ENCODE results near the gene TMX2.

The TMX2 gene

DNA sequence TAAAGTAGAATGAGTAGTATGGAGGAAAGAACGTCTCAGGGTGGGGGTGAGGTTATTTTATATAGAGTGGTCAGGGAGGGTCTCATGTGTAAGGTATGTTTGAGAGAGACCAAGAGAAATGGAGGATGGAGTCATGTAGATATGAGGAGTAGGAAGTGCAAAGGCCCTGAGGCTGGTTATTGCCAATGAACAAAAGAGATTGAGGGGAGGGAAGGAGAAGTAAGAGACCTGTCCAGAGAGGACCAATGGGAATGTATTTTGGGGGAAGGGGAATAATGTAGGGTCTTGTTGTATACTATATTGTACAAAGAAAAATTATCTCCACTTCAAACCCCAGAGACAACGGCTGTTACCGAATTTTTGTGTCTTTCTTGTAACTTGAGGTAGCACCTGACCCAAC is 59.0 kb downstream of the TMX2 start:
- no peak for DNase-seq

DNA sequence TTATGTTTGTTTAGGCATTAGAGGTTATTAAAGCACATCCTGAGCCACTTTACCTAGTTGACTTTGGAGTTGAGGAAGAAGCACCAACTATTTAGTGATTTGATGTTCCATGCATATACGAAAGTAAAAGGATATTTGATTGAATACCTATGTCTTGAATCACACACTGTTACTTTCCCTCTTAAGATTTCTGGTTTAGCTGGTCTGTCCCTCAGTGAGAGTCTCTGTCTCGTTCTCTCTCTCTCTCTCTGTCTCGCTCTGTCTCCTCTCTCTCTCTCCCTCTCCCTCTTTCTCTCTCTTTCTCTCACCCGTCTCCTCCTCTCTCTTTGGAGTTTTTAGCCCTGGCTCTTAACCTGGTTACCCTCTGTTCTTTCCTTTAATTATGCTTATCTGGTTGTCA is 60.2 kb downstream of the TMX2 start:
- DNase-seq = no peak

DNA sequence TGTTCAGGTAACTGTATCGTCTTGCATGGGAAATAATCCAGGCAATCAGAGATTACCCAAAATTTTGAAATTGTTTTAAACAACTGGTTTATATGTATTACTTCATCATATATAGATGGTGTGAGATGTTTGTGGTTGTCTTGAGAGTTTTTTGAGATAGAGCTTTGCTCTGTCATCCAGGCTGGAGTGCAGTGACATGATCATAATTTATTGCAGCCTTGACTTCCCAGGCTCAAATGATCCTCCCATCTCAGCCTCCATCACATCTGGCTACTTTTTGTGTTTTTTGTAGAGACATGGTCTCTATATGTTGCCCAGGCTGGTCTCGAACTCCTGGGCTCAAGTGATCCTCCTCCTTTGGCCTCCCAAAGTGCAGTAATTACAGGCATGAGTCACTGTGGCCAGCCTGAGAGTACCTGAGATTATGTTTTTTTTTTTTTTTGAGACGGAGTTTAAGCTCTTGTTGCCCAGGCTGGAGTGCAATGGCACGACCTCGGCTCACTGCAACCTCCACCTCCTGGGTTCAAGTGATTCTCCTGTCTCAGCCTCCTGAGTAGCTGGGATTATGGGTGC is 60.7 kb downstream of the TMX2 start:
- DNase-seq = no peak

DNA sequence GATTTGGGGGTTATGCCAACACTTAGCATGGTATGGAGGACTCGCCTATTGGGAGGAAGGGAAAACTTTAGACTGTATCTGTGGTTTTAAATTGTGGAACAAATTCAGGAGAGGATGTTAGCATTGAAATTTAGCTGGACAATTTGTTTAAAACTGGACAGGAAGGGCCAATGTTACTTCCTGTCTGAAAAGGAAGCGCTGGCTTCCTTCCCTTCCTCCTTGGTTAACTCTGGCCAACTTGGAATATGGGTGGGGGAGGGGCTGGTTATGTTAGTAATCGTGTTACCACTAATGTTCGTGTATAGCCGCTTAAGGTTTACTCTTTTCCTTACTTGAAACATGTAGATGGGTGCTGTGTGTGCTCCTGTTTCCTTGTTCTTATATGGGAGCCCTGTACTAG is 63.1 kb downstream of the TMX2 start:
- no peak for DNase-seq

DNA sequence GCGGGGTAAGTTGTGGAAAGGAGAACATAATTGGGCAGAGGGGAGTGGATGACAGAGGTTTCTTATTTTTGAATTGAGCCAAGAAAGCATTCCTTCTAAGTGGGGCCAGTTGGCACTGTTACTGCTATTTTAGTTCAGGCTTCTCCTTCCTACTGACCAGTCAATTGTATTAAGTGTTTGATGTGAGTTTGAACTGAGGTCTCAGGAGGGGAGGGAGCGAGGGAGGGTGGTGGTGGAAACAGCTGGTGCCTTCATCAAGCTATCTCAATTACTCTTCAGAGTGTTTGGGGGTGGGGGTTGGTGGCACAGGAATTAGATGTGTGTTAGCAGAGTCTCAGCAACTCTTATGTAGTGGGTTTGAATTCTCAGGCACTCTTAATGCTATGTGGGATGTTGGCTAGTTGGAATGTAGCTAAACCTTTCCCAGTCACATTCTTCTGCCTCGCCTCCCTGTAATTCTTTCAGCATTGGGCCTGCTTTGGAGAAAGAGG is 63.7 kb downstream of the TMX2 start:
- DNase-seq = no peak

DNA sequence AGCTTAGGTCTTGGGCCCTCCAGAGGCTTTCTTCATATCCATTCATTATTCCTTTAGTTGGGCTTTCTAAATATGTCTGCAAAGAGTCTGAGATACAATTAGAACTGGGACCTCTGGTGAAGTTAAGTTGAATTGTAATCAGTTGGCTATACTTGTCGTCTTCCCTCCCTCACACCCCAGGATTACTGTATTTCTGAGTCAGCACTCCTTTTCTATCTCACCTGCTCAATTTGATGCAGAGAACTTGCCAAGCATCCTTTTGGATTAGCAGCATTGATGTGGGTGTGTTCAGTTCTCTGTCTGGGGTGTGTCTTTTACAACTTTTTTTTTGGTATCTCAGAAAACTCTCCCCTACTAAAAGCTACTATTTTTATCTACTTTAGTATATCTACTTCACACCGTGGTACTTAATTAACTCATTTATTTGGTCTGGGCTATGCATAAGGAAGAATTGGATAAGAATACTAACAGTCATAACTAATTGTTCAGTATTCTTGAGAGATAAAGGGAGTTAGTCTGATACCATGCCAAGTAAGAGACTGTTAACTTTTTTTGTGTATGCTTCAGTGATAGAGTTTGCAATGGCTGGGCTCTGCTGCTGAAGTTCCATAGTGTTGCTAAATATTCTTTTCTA is 64.3 kb downstream of the TMX2 start:
- DNase-seq = no peak

DNA sequence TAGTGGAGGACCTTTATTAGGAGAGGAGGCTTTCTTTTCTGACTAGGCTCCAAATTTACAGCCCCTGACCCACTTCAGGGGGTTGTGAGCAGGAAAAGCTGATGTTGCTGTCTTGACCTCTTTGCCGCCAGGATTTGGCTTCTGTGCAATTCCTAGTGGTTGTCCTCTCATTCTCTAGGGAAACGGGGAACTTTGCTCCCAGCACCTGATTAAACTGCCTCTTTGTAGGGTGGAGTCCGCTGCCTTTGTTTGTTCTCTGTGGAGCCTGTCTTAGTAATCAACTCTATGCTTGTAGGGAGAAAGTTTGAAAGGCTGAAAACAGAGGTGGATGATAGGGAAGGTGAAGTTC is 65.5 kb downstream of the TMX2 start:
- no peak for DNase-seq

DNA sequence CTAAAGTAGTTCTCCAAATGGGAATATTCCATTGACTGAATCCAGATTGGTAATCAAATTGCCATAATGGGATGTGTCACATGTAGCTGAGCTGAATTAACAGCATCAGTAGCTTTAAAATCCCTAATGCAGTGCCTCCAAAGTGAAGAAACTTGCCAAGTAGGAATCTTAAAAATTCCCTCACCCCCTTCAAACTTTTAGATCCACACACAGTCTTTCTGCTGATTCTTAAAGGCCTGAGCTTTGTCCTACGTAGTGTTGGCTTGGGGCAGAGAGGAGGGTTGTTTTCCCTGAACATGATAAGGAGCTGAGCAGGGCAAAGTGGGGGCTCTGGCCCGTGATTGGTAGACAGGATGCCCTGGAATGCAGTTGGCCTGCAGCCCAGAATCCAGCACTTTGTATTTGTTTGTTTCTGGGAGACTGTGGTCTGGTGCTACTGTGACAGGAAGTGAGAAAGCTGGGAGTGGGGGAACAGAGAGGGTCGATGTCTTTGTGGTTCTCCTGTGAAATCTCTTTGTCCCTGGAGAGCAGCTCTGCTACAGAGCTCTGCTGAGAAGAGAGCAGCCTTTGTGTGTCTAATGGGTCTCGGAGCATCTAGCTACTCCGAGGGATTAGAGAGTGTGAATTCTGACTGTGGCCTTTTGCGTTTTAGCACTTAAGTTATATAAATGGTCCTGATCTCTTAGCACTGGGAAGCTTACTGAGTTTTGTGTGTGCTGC is 66.1 kb downstream of the TMX2 start:
- no peak for DNase-seq

DNA sequence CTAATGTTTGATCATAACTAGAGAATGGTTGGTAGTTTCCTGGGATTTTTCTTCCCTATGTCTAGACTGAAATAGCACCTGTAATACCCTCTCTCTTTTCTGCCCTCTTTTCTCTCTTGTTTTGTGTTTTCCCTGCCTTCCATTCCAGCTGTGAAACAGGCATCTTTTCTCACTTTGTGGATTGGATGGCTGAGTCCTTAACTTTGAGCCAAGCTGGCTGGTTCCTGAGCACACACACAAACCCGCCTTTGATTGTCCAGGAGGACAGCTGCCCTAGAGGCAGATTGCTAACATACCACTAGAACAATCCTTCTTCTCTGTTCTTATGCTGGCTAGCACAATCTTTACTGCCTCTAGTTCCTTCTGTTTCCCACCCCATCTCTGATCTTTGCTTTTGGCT is 66.9 kb downstream of the TMX2 start:
- DNase-seq = no peak

DNA sequence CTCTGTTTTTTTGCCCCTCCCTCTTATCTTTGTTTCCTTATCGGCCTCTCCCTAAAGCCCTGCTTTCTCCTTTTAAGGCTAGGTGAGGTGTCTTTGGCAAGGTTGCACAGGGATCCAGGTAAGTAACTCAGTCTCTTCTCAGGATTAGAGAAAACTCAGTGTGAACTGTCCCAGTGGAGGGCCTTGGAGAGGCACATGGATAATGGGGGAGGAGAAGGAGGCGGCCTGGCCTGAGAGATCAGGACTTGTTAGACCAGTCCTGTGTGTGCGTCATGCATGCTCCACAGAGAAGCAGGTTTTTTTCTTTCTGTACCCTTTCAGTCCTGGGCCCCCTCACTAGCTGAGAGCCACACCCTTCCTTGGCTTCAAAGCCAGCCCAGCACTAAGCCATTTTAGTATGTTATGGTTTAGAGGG is 69.1 kb downstream of the TMX2 start:
- DNase-seq = no peak

DNA sequence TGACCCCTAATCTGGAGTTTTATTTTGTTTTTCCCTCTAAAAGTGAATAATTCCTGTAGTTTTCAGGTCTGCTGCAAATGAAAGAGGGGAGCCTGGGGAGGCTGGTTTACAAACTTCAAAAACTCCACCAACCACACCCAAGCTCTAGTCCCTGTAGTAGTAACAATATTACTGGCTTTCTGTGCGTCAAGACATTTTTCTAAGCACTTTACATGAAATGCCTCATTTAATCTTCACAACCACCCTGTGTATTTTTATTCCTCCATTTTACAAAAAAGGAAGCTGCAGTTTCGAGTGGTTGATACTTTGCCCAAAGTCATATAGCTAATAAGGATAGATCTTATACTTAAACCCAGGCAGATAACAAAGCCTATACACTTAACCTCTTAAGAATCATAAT is 72.7 kb downstream of the TMX2 start:
- no peak for DNase-seq

DNA sequence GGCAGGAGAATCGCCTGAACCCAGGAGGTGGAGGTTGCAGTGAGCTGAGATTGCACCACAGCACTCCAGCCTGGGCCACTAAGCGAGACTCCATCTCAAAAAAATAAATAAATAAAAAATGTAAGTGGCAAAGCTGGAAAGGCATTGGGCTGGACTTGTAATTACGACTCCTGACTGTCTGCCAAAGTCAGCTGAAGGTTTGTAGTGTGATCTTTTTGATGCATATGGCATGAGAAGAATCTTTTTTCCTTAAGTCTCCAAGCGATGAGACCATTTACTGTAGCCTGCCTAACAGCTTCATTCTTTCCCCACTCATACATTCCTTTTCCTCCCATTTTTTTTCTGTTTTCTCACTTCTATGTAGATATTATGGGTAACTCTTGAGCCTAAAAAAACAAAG is 74.0 kb downstream of the TMX2 start:
- DNase-seq = no peak

DNA sequence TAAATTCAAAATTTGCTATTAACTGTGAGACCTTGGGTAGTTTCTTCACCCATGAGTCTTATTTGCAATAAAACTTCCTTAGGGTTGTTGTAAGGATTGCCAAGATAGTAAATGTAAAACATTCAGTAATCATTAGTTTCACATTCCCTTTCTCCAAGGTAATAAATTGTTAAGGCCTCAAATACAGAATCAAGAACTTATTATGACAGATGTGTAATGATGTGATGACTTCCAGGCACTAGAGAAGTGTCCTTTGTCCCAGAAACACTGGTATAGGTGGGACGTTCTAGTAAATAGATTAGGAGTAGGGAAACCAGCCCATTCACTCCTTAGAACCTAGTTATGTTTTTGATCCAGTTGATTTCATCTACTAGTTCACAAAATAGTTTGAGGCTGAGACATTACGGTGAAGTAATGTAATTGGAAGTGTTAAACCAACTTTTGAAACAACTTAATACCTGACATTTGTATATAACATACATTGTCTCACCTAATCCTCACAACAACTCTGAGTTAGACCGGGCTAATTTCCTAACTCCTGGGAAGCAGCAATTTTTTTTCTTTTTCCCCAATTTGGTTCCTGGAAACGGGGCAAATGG is 74.7 kb downstream of the TMX2 start:
- DNase-seq = no peak

DNA sequence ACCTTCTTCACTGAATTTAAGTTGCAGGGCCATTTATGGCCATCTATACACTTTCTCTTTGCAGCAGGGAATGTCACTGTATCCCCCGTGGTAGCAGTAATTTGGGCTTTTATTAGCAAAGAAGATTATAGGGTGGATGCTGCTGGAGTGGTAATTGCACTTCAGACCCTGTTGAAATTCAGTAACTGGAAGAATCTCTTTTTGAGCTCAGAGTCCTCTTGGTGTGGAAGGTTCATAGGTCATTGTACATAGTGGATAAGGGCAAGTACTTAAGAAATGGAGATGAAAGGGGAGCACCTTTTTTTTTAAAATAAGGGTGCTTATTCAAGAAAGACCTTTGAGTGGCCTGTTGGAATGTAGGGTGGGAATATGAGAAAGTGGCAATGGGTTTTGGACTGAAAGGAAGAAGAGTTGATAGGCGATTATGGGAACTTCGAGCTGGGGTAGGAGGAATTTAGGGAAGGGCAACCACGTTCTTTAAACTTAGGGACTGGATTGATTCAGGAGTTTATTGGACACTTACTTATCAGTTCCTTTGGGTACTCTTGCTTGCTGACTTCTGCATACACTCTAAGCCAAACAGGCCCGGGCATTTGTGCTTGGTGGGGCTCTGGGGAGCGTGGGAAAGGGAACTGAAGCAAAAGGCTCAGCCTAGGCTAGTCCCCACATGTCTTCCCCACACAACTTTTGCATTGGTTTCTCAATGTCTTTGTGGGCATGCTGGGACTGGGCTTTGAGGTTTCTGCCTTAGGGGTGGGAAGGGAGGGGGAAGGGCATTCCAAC is 75.7 kb downstream of the TMX2 start:
- DNase-seq = no peak

DNA sequence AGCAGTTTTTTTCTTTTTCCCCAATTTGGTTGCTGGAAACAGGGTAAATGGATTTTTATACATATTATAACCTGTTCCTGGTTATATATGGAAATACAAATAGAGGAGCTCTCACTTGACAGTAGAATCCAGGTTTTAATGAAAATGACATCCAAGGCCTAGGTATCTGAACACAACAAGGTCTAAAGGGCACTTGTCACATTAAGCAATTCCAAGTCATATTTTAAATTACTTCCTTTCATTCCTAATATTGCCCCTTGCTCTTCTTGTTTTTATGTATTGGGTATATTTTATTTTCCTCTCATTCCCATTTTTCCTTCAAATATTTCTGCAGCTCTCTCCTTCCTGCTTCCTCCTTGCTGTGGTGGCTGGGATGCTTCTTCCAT is 76.3 kb downstream of the TMX2 start:
- DNase-seq = no peak
